ENCODE results near the gene KCNK3.

DNA sequence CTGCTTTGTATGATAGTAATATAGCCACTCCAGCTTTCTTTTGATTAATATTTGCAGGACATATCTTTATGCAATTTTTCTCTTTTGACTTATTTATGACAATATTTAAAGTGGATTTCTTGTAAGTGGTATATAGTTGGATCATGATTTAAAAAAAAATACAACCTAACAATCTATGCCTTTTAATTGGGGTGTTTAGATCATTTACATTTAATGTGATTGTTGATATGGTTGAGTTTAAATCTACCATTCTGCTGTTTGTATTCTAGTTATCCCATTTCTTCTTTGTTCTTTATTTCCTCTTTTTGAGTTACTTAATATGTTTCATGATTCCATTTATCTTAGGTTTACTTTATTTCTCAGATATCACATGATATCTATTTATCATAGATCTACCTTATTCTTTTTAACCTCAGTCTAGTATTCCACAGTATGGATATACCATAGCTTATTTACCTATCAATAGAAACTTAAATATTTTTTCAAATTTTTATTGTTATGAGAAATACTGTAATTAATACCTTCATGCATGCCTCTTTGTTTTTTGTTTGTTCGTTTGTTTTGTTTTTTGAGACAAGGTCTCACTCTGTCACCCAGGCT, 32.1 kb upstream of the KCNK3 start:
- TF ChIP-seq POLR2A (IDR thresholded peaks at IDR 0.05; ENCODE audit: low read length) (no peak), GATA1 (IDR thresholded peaks at IDR 0.05; ENCODE audit: low read depth, low read length) (no peak)

All from erythroblast (primary cell).